ENCODE results near the gene PDE4DIP.
"Not testable (repeated sequence)": the region's sequence is repeated elsewhere in the genome, so short reads cannot be mapped to it uniquely, and the experiment has no call there.

Gene PDE4DIP

DNA sequence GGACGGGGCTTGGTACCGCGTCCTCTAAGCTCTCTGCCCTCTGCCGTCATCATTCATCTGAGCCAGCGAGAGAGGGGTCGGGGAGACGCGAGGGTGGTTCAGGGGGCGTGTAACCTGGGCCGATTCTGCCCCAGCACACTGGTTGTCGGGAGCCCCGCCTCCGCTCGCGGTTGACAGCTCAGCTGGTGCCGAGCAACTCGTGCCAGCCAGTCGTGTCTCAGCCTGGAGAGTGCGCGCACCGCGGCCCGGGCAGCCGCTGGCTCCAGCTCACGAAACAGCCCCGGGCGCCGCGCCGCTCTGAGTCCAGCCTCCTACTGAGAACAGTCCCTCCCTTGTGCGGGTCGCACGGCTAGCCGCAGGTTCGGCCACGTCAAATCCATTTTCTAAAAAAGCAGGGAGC lies at the start of gene PDE4DIP:
Gene PDE4DIP (plus strand): TSS at position 209 of the 400 bp plus-strand sequence. CDS start 347 bp downstream, outside the sequence.
- not testable (repeated sequence) for DNase-seq

DNA sequence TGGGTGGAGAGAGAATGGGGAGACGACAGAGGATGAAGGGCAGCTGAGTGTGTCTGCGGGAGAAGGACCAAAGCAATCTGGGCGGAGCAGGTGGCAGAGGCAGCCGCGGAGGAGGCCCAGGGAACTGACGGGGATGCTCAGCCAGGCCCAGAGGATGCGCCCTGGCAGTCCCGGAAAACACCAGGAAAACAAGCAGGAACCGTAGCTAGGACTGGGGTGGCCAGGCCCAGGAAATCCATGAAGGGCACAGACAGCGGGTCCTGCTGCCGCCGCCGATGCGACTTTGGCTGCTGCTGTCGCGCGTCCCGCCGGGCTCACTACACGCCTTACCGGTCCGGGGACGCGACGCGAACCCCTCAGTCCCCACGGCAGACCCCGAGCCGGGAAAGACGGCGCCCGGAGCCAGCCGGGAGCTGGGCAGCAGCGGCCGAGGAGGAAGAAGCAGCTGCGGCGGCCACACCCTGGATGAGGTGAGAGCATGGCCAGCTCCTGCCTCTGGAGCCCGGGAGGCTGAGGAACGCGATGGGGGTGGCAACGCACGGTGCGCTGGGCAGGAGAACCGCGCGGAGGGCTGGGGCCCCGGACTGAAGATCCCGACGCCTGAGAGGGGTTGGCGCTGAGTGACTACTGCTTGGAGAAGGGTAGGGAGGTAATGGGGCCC lies 35.8 kb upstream of the PDE4DIP start:
- DNase-seq, result not testable (repeated sequence)

DNA sequence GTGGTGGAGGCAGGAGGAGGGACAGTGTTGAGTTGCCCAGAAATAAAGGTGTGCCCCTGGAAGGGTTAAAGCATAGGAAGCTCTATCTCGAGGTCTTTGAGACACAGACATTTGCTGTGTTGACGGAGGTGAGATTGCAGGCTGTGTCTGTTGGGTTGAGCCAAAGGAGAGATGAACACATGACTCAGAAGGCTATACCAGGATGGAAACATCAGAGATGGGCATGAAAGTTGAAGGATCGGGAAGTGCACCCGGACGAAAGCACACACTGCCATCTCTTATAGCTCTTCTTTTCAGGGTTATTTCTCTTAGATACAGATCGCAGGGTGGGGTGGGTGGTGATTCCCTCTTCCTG lies 35.3 kb upstream of the PDE4DIP start:
- not testable (repeated sequence) for DNase-seq

DNA sequence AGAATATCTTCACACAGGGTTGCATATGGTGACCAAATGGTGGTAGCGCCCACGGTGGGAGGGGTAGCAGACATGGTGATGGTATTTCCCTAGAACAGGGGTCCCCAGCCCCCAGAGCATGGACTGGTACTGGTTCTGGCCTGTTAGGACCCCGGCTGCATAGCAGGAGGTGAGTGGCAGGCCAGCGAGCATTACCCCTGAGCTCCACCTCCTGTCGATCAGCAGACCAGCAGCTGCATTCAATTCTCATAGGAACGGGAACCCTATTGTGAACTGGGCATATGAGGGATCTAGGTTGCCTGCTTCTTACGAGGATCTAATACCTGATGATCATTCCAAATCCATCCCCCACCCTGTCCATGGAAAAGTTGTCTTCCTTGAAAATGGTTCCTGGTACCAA lies 22.0 kb upstream of the PDE4DIP start:
- DNase-seq, result not testable (repeated sequence)

DNA sequence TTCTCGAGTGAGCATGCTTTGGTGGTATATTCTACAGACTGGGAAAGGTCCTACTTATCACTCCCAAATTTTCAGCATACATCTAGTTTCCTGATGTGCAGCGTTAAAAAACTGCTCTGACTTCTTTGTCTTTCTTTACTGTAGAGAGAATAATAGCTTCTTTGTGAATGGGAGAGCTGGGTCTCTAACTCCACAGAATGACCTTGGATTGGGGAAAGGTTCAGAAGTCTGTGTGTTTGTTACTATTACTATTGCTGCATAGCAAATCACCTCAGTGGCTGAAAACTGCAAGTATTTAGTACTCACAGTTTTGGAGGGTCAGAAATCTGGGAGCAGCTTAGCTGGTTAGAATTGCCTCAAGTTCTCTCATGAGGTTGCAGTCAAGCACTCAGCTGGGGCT lies 20.4 kb upstream of the PDE4DIP start:
- not testable (repeated sequence) for DNase-seq

DNA sequence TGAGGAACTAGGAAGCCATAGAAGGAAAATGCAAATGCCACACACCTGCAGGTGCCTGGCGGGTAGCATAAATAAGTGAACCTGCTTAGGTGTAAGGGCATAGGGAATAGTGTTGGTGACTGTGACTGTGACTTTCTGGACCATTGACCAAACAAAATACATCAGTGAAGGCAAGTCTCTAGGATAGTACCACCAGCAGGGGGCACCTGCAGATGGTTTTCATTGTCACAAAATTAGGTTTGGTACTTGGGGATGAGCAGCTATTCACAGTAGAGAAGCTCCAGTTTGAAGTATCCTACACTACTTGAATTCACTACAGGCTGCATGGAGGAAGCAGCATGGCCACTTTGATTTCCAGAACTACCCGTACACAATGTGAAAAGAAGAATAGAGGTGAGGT lies 19.2 kb upstream of the PDE4DIP start:
- DNase-seq, result not testable (repeated sequence)

DNA sequence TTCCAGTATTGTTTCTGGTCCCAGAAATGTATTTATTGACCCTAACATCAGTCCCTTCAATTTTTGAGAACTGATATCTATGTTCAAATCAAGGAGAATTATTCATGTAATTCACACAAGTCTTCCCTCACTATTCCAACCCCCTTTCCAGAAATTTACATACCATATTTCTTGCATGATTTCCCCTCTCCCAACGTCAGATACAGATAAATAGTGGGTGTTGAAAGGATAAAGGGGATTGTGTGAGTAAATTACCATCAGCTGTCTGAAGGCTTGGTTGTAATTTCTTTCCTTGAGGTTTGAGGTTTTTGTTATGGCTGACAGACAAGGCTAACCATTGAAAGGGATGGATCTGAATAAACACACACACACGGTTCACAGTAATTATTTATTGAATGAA lies 15.7 kb upstream of the PDE4DIP start:
- not testable (repeated sequence) for DNase-seq

DNA sequence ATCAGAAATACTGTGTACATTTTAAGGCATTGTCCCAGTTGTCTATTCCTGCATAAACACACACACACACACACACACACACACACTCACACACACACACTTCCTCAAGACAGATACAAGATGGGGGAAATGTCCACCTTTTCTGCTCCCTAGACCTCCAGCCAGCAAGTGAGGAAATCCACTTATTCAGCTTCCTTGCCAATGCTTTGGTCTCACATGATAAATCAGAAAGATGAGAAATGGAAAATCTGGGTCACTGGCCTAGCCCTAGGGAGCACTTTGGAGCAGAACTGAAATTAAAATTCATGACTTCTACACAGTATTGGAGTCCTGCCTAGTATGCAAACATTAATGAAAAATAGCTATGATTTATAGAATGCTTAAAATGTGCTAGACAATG lies 15.3 kb upstream of the PDE4DIP start:
- DNase-seq, result not testable (repeated sequence)

DNA sequence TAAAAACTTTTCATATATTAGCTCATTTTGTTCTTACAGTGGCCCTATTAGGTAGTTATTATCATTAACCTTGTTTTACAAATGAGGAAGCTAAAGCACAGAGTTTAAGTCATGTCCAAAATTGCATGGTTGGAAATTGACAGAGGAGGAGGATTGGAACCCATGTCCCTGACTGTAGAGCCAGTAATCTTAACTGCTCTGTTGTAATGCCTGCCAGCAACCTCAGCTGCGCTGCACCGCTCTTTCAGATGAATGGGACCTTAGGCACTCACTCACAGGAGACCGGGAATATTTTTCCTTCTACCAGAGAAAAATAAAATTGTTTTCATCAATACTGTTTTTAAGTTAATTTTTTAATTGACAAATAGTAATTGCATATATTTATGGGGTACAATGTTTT lies 14.9 kb upstream of the PDE4DIP start:
- DNase-seq, result not testable (repeated sequence)

DNA sequence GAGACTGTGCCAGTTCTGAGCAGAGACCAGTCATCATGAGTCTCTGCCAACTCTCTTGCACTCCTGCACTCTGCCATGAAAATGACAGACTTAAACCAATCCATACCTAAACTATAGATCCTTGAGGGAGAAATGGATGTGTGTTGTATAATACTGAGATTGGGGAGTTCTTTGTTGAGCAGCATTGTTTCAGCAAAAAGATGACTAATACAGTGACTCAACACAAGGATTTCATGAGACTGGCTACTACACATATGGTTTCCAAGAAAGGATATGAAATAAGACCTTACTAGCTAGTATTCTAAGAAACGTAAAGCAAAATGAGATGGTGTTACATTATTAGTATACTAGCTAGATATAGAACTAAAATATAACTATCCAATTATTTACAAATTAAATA lies 3.0 kb upstream of the PDE4DIP start:
- not testable (repeated sequence) for DNase-seq

DNA sequence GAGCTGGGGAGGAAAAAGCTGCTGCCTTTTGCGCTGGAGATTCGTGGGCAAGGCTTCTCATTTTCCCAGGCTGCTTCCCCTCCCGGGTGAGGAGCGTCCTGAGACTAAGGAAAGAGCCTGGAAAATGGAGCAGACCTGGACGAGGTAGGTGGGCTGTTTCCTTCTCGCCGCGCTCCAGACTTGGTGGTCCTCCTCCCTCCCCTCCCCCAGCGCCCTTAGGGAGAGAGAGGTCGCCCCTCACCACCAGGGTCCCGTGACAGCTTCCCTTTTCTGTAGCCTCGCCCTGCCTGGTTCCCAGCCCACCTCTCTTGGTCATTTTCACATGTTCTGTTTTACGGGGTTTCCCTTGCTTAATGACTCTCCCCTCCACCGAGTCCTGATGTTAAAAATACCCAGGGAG lies 423 bp downstream of the PDE4DIP start:
- DNase-seq, result not testable (repeated sequence)

DNA sequence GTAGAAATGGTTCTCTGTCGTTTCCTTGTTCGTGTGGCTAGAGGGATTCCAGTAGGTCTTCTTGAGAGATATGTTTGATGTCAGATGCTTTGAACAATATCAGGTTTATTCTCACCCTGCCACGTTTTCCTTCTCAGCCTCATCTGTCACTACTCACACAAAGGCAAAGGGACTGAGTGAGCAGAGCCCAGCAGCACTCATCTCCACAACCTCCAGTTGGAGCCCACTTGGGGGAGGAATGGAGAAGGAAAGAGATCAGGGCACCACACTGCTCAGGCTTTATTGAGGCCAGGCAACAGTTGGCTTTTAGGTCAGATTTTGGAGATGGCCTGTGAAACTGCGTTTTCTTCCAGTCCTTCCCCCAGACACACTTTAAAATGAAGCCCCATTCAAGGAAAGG lies 840 bp downstream of the PDE4DIP start:
- not testable (repeated sequence) for DNase-seq

DNA sequence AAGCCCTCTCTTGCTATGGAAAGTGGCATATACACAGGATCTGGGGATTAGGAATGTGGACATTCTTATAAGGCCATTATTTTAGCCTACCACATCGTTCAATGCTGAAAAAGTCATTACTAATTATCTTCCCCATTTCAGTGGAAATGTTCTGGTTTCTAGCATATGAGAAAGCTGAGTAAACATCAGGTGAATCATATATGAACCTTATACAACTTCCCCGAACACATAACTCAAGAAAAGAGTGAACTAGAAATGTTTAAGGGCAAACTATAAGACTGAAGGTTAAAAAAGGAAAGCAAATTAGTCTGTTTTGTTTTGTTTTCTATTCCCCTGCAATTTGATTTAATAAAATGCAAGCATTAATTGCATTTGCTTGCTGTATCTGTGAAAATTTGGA lies 6.1 kb downstream of the PDE4DIP start:
- not testable (repeated sequence) for DNase-seq

DNA sequence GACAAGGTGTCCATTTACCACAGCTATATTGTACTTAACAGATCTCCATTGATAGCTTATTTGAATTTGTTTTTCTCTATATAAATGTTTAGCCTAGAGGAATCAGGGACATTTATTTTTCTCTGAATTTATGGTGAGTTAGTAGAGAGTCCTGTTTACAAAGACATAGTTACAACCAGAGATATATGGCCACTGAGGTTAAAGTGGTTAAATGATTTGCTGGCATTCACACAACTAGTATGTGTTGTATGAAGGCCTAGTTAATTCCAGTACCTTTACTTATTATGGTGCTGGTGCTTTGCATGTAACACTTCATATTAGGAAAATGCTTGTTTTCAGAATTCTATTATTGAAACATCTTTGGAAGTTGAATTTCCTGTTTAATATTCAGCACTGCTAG lies 6.6 kb downstream of the PDE4DIP start:
- DNase-seq, result not testable (repeated sequence)

DNA sequence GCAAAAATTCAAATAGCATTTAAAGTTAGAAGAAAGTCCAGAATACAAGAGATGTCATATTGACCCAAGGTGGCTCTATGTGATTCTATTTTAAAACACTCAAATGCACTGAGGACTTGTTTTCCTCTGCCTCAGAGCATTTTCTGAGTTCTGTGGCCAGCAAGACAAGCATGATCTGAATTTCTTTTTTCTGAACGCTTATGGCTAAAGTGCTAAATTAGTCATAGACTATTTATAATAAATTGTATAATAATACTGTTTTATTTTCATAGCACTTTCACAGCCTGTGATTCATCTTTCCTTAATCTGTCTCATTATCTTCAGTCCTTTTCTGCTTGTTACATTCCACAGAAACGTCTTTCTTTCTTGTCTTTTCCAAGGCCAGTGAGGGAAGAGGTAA lies 7.5 kb downstream of the PDE4DIP start:
- DNase-seq, result not testable (repeated sequence)

DNA sequence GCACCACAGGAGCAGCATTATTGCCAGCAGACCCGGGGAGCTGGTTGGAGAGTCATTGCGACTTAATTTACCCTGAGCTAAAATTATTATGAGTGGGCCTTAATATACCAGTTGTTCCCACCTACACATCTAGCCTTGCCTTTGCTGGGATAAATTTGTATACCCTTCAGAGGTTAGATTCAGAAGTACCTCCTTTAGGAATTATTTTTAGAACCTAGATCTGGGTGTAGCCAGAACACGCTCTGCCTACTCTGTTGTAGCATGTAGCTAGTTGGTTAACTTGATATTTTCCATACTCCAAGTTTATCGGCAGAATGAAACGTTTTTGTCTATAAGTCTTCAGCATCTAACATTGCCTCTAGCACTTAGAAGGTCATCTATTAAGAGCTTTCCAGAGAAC lies 9.1 kb downstream of the PDE4DIP start:
- not testable (repeated sequence) for DNase-seq

DNA sequence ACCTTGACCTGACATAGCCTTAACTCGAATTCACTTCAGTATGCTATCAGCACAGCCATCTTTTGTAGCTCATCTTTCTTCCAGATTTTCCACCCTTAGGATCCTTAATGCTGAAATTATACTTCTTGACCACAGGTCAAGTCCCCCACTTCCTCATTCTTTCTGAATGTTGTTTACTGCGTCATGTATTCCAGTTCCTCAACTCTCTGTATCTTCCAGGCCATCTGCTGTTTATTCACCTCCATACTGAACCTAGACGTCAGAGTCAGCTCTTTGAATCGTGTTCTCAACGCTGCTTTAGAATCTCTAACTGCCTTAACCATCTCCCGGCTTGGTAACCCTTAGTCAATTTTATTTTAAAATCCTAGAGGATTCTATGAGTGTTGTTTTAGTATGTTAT lies 9.8 kb downstream of the PDE4DIP start:
- DNase-seq, result not testable (repeated sequence)

DNA sequence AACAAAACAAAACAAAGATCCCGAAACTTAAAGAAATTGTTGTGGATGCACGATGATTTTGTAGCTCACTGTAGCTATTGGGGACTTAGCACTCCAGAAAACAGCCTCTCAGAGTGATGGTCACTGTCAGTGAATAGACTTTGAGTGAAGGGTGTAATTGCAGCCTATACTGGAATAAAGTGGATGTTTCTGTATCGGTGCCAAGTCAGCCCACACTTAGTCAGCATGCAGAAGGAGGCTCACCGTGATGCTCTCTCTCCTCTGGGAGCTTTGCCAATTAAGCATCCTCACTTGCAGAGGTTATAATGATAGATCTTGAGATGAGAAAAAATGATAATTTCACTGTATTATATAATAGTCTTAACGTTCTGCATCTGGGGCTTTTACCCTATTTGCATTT lies 11.1 kb downstream of the PDE4DIP start:
- DNase-seq, result not testable (repeated sequence)

DNA sequence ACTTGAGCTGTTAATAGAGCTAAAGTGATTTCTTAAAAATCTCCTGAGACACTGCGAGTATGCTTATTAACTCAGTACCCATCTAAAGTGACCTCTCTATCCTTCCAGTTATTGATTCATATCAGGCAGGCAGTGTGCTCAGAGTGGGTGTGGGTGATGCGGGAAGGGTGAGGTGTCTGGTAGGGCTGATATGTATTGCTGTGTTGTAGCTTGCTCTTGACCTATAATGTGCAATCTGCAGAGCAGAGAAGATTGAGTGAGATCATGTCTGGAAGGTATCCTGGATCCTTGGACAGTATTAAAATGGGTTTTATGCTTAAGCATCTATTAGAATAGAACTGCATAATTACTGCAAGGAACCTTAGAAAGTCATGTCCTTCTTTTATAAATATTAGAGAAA lies 15.8 kb downstream of the PDE4DIP start:
- not testable (repeated sequence) for DNase-seq

DNA sequence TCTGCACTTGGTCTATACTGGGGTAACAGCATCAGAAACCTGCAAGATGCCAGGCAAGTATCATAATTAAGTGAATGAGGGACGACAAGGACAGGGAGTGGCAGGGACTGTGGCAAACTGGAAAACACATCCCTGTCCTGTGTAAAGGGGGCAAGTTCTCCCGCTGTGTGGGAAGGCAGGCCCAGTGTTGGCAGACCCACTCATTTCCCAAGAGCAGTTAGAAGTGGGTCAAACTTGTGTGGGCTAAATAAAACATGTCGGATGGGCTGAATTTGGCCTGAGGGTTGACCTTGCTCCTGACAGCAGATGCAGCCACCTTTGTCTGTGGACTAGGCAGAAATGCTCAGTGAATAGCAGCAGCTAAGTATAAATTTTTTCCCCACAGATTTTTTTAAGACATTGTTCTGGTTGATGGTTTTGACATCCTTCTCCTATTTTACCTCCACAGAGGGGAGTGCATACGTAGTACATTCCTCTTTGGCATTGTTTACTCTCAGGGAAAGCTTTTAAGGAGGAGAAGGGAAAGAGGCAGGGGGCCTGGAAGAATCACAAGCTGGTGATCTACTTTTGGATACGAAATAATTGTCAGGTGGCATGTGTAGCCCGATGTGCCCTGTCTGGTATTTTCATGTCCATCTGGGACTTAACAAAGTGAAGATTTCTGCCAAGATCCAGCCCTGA lies 16.5 kb downstream of the PDE4DIP start:
- DNase-seq, result not testable (repeated sequence)

DNA sequence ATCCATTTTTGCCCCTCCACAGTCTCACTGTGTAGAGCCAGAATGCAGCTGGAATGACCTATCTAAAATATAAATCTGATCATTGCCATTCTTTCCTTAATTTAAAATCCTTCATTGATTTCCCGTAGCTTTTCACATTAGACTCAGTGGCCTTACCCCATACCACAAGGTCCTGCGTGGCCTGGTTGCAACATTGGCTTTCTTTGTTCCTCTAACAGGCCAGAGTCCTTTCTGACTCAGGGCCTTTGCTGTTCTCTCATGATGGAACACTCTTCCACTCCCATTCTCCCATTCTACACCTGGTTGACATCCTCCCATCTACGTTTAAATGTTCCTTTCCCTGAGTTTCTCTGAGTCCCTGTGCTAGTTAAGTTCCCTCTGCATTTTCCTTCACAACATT lies 18.4 kb downstream of the PDE4DIP start:
- DNase-seq, result not testable (repeated sequence)

DNA sequence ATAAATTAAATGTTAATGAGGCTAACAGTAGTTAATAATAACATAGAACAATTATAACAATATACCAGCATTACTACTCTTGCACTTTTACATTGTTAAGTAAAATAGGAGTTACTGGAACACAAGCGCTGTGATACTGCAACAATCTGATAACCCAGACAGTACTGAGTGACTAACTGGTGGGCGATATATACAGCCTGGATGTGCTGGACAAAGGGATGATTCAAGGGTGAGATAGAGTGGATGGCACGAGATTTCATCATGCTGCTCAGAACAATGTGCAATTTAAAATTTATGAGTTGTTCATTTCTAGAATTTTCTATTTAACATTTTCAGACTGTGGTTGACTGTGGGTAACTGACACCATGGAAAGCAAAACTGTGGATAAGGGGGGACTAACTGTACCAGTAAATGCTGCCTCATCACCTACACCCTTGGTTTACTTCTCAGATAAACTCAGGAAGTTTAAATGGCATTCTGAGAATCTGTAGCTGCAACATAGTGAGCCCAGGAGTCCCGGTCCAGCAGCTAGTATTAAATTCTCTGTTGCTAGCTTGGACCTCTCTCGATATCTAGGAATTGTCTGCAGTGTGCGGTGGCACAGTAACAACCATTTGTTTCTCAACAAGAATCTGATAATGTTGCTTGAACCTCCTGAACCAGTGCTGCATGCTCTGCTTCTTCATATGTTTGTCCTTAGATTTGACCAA lies 24.9 kb downstream of the PDE4DIP start:
- DNase-seq, result not testable (repeated sequence)

DNA sequence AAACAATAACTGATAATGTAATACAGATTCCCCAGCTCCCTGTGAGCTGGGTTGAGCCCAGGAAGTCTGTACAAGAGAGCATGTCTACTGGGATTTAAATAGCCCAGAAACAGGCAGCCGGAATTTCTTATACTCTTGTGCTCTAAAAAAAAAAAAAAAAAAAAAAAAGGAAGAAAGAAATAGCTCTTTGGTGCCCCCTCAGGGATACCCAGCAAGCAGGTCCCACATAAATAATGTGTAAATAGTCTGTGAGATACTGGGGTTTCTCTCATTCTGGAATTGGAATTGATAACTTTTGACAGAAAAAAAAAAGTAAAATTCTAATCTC lies 25.4 kb downstream of the PDE4DIP start:
- not testable (repeated sequence) for DNase-seq
